Measurements from ENCODE around the gene ZCCHC24. TPM values are rescaled to one million over a fixed set of nuclear protein-coding genes. Genes with fewer than 3 reads are reported as not detected.
A peak's percentile ranks its signal among the peaks of the same experiment; 100 is the strongest.

Gene ZCCHC24
- total and polyA plus RNA-seq, 11 donors: 18.7 to 122 (median 49.6) TPM

- peak overlapping the region in 1 of 12 donors; percentile 87 for H3K27ac ChIP-seq
- intact Hi-C loops (cut with DNase I): loop anchor here in 1 of 10 donors (5.0 kb wide), 1 partner anchor 128 kb away; no protein-coding TSS in a partner anchor
Observed at GRCh38 chr10:79349766-79350406, 95.5 kb downstream of the ZCCHC24 start.

GRCh38 chr10:79349072-79349491 is 96.3 kb downstream of the ZCCHC24 start:
- intact Hi-C loops (cut with DNase I): loop anchor here in 1 of 10 donors (5.0 kb wide), 1 partner anchor 127 kb away; no protein-coding TSS in a partner anchor
- peaks cover 0 to 67% (median 23%) of the 10 kb centered on the region in 12 donors for H3K4me1 ChIP-seq
- 67 to 86% (median 73%) methylated on average over 3 to 6 of the region's 6 CpGs for WGBS, 4 donors
- peaks cover 0 to 54% (median 49%) of the 10 kb centered on the region in 9 donors for H3K36me3 ChIP-seq
- no peaks in the 10 kb centered on the region for H3K27me3 ChIP-seq
- H3K9me3 ChIP-seq: no peaks in the 10 kb centered on the region
- H3K4me3 ChIP-seq: peak overlapping the region in 3 of 12 donors; percentile 70 to 98 (median 88)
- TF ChIP-seq CTCF (IDR thresholded peaks at IDR 0.05): no peak
- ATAC-seq (no peak), DNase-seq (no peak)
- H3K27ac ChIP-seq: peak overlapping the region in 4 of 12 donors; percentile 87 to 94 (median 92)

More at GRCh38 chr10:79349766-79350406, 95.5 kb downstream of the ZCCHC24 start:
- Histone ChIP-seq H3K4me3 (no peak overlapping the region), H3K4me1 (peaks cover 0 to 74% (median 23%) of the 10 kb centered on the region in 12 donors), H3K36me3 (peaks cover 0 to 62% (median 57%) of the 10 kb centered on the region in 9 donors), H3K9me3 (no peaks in the 10 kb centered on the region), H3K27me3 (no peaks in the 10 kb centered on the region)
- TF ChIP-seq POLR2A (IDR thresholded peaks at IDR 0.05): no peak
- no peak for TF ChIP-seq CTCF (IDR thresholded peaks at IDR 0.05)
- ATAC-seq (no peak), DNase-seq (no peak)
- WGBS, 4 donors: 59 to 82% (median 68%) methylated on average over 6 of the region's 6 CpGs

GRCh38 chr10:79348640-79348988 is 96.8 kb downstream of the ZCCHC24 start:
- DNase-seq: no peak
- Histone ChIP-seq H3K36me3 (peaks cover 0 to 50% (median 44%) of the 10 kb centered on the region in 9 donors), H3K4me3 (peak overlapping the region in 11 of 12 donors; percentile 70 to 98 (median 84)), H3K27me3 (no peaks in the 10 kb centered on the region), H3K9me3 (no peaks in the 10 kb centered on the region), H3K4me1 (peaks cover 0 to 62% (median 23%) of the 10 kb centered on the region in 12 donors), H3K27ac (peak overlapping the region in 10 of 12 donors; percentile 87 to 97 (median 92))
- no peak for TF ChIP-seq CTCF (IDR thresholded peaks at IDR 0.05)
- no peak for TF ChIP-seq POLR2A (IDR thresholded peaks at IDR 0.05)
- WGBS, 4 donors: 23 to 37% (median 30%) methylated on average over 3 of the region's 3 CpGs
- intact Hi-C loops (cut with DNase I): loop anchor here in 1 of 10 donors (5.0 kb wide), 1 partner anchor 126 kb away; no protein-coding TSS in a partner anchor
- no peak for ATAC-seq

- peak; percentile 49 to 77 (median 71) for ATAC-seq
- Histone ChIP-seq H3K4me3 (peak overlapping the region; percentile 68 to 98 (median 81)), H3K27me3 (no peaks in the 10 kb centered on the region), H3K36me3 (peaks cover 0 to 44% (median 39%) of the 10 kb centered on the region in 9 donors), H3K9me3 (no peaks in the 10 kb centered on the region), H3K27ac (peak overlapping the region; percentile 84 to 97 (median 92)), H3K4me1 (peaks cover 0 to 61% (median 23%) of the 10 kb centered on the region in 12 donors)
- DNase-seq: peak; percentile 75 to 89 (median 77)
- intact Hi-C loops (cut with DNase I): loop anchor here in 1 of 10 donors (5.0 kb wide), 1 partner anchor 126 kb away; no protein-coding TSS in a partner anchor
- WGBS, 4 donors: 5 to 10% (median 7%) methylated on average over 29 to 34 of the region's 34 CpGs
- no peak for TF ChIP-seq POLR2A (IDR thresholded peaks at IDR 0.05)
- no peak for TF ChIP-seq CTCF (IDR thresholded peaks at IDR 0.05)
Observed at GRCh38 chr10:79347894-79348639, 97.4 kb downstream of the ZCCHC24 start.
